Testis (tissue), 2 donors: ENCODE results near the gene RPL10.

Experiments
- POLR2A ChIP-seq: fragments of 450-650 bp; IDR thresholded peaks from one replicate; pipeline ENCODE4 v1.6.1; 2017; ENCODE audit warnings: antibody characterized with exemption, mild to moderate bottlenecking, moderate library complexity
- TF ChIP-seq, protein P1 (sequence below), 3 experiments: fragments of 450-650 bp in 2 of 3; fragments of 200-600 bp in 1 of 3; sonication (generic) in 1 of 3; IDR thresholded peaks; one replicate each; pipeline ENCODE4 v1.5.1; 2016 to 2019; ENCODE audit warnings: antibody characterized with exemption in 3 of 3, mild to moderate bottlenecking in 2 of 3, moderate library complexity in 1 of 3

DNA sequence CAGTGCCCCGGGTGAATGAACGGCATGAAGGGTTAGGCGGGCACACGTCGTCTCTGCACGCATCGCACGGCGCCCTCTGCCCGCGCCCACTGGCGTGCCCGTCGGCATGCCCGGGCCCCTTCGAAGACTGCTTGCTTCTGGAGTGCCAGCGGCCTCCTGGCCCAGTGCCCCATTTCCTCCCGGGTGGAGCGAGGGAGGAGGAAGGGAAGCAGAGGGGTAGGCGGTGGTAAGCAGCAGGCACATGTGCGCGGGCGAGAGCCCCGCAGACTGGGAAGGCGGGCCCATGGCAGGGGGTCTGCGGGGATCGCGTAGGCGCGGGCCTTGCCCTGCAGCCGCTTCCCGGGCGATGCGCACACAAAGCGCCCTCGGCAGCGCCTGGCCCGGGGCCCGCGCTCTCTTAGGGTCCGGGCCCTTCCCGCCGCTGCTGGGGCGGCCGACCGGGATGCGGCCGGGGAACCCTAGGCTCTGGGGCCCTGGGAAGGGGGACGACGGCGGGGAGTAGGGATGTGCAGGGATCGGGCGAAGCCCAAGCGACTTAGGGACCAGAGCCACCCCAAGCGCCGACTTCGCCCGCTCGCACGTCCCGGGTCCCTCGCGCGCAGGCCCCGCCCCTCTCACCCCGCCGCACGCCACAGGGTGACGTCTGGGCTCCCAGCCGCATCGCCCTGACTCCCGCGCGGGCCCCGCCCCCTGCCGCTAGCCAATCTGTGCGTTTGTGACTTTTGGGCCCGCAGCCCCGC, 19.9 kb upstream of the RPL10 start:
- TF ChIP-seq, protein P1, sequence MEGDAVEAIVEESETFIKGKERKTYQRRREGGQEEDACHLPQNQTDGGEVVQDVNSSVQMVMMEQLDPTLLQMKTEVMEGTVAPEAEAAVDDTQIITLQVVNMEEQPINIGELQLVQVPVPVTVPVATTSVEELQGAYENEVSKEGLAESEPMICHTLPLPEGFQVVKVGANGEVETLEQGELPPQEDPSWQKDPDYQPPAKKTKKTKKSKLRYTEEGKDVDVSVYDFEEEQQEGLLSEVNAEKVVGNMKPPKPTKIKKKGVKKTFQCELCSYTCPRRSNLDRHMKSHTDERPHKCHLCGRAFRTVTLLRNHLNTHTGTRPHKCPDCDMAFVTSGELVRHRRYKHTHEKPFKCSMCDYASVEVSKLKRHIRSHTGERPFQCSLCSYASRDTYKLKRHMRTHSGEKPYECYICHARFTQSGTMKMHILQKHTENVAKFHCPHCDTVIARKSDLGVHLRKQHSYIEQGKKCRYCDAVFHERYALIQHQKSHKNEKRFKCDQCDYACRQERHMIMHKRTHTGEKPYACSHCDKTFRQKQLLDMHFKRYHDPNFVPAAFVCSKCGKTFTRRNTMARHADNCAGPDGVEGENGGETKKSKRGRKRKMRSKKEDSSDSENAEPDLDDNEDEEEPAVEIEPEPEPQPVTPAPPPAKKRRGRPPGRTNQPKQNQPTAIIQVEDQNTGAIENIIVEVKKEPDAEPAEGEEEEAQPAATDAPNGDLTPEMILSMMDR (IDR thresholded peaks at IDR 0.05): no peak
- peak; percentile 81 for TF ChIP-seq POLR2A
